Measurements from ENCODE around the gene R3HDM2.

The R3HDM2 gene

DNA sequence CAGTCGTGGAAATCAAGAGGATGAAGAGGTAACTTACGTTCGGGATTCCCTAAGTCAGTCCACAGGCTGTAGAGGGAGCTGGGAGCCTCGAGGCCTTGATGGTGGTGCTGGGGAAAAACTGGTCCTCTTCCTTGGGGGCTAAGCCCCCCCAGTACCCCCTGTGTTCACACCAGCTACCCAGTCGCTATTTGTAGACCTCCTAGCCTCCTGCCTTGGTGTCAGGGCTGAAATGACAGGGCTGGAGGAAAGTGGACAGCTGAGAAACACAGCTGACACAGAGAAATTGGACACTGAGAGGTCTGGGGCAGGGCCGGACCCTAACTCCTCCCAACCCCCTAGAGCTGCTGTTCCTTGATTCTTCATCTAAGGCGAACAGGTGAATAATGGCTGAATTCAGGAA lies 179.9 kb downstream of the R3HDM2 start, which contains the start of gene STAC3:
Gene STAC3, minus strand, starts transcription at position 232 of the 400 bp plus-strand sequence. CDS start 1,551 bp downstream, outside the sequence.
- no peak within 1 kb of the TSS for H3K4me3 ChIP-seq
- peaks cover 9% of the 10 kb centered on the region; the same call in 1 of the 2 replicates for H3K36me3 ChIP-seq (replicated peaks)
- no peaks in the 10 kb centered on the region for H3K9me3 ChIP-seq
- in situ Hi-C loops (cut with MboI; ENCODE audit: low sequenced_read_pairs) = no loop called here
- no peak for DNase-seq (ENCODE audit: low spot score in 2 of 2)
- no peaks in the 10 kb centered on the region for H3K27me3 ChIP-seq (ENCODE audit: low read depth)
- H3K4me1 ChIP-seq = no peaks in the 10 kb centered on the region

- H3K4me1 ChIP-seq = no peaks in the 10 kb centered on the region
- peaks cover 5% of the 10 kb centered on the region; the same call in 1 of the 2 replicates for H3K36me3 ChIP-seq (replicated peaks)
- H3K9me3 ChIP-seq = no peaks in the 10 kb centered on the region
- in situ Hi-C loops (cut with MboI; ENCODE audit: low sequenced_read_pairs) = no loop called here
- H3K4me3 ChIP-seq = no peak overlapping the region
- no peaks in the 10 kb centered on the region for H3K27me3 ChIP-seq (ENCODE audit: low read depth)
- no peak for DNase-seq (ENCODE audit: low spot score in 2 of 2)
Observed at GRCh38 chr12:57250541-57250940, 180.3 kb downstream of the R3HDM2 start.

DNA sequence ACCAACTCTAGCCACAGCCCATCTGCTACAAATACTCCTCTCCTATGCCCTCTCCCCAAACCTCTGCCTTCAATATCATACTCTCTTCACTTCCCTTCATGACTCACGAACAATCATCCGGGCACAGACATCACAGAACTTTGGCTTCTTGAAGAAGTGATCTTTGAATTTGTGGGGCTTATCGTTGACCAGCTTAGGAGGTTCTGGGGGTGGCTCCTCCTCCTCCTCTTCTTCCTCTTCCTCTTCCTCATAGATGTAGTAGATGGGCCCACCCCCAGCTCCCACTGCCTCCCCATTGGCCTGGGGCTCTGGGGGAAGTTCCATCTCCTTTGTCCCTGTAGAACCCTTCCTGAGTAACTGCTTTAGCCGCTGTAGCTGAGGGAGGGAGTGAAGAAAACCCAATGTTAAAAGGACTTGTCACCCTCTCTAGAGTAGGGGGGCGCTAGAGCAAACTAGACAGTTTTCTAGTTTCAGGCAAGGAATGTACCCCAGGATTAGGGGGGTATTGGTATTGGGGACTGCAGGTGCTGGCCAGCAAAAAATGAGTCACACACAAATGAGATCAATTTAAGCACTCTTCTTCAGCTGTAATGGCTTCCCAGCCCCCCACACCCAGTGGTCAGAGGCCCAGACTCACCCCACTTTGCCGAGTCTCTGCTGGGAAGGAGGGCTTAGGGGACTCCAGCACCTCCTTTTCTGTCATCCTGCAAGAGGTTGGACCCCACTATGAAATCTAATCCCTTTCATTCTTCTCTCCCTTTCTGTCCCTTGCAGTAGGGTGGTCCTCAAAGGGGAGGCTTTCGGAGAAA lies 181.7 kb downstream of the R3HDM2 start:
- DNase-seq (ENCODE audit: low spot score in 2 of 2) = no peak
- H3K4me3 ChIP-seq = no peak overlapping the region
- in situ Hi-C loops (cut with MboI; ENCODE audit: low sequenced_read_pairs) = no loop called here
- H3K36me3 ChIP-seq (replicated peaks) = no peaks in the 10 kb centered on the region
- H3K9me3 ChIP-seq = no peaks in the 10 kb centered on the region
- H3K27me3 ChIP-seq (ENCODE audit: low read depth) = no peaks in the 10 kb centered on the region
- no peaks in the 10 kb centered on the region for H3K4me1 ChIP-seq

DNA sequence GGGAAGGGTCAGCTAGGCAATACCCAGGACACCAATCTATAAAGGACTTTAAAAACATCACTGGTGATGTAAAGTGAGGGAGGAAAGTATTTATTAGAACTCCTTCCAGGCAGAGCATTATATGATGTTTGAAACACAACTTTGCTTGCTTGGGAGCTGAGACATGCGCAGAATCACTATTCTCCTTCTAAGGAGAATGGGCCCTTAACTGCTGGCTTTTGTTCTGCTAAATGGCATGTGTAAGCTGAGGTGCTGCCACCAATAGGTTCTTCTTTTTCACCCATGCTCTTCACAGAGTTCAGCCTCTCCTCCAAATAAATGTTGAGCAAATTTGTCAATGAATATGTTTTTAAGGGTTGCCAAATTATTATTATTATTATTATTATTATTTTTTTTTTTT lies 183.8 kb downstream of the R3HDM2 start:
- Histone ChIP-seq H3K9me3 (no peaks in the 10 kb centered on the region), H3K4me3 (no peak overlapping the region), H3K36me3 (replicated peaks) (no peaks in the 10 kb centered on the region), H3K27me3 (ENCODE audit: low read depth) (no peaks in the 10 kb centered on the region), H3K4me1 (peaks cover 2% of the 10 kb centered on the region; the same call in 1 of the 2 replicates)
- in situ Hi-C loops (cut with MboI; ENCODE audit: low sequenced_read_pairs) = no loop called here
- no peak for DNase-seq (ENCODE audit: low spot score in 2 of 2)

DNA sequence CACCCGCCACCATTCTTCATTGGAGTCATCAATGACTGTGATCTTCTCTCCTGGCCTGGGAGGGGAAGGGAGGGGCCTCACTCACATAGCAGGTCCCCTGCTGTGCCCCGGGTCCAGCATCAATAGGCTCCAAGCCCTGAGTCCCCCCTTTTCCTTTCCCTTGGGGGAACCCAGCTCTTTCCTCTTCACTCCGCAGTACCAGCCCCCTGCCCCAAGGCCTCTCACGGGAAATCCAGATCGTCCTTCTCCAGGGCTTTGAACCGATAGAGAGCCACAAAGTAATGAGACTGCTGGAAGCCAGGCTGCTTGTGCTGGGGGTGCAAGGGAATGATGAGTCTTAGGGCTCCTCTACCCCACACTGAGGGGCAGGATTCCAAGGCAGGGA lies 186.5 kb downstream of the R3HDM2 start:
- no peak for DNase-seq (ENCODE audit: low spot score in 2 of 2)
- Histone ChIP-seq H3K27me3 (ENCODE audit: low read depth) (no peaks in the 10 kb centered on the region), H3K4me1 (peaks cover 15% of the 10 kb centered on the region), H3K4me3 (no peak overlapping the region), H3K36me3 (replicated peaks) (no peaks in the 10 kb centered on the region), H3K9me3 (no peaks in the 10 kb centered on the region)
- in situ Hi-C loops (cut with MboI; ENCODE audit: low sequenced_read_pairs) = no loop called here

DNA sequence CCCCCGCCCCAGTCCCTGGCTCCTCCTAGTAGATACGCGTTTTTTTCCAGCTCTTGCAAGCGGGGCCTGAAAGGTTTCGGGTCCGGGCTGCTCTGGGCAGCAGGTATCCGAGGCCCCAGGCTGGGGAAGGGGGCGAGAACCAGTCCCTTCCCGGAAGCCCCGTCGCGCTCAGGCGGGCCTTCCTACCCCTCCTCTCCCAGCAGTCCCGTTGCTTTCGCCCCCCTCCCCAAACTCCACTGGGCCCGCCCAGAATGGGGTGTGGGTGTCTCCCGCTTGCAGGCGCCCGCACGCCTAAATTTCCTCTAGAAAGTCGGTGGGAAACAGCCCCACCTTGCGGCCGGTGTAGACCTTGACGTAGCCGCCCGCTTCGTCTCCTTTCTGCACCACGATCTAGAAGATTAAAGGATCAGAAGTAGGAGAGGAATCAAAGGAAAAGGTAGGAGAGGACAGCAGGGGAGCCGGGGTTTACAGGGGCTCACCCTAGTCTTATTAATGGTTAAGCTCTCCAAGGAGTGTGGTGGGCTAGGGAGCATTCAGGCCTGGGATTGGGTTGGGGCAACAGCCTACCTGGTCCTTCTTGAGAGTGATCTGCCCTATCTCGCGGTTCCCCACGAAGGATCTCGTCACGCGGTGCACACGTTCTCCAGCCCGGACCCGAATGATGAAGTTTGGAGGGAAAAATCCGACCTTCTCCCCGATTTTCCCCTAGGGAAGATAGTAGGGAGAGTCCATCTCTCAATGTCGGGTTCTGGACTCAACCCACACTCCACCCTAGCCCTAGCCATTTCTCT lies 187.1 kb downstream of the R3HDM2 start:
- no peaks in the 10 kb centered on the region for H3K27me3 ChIP-seq (ENCODE audit: low read depth)
- H3K36me3 ChIP-seq (replicated peaks) = no peaks in the 10 kb centered on the region
- peak; percentile 74 to 92 for DNase-seq (ENCODE audit: low spot score in 2 of 2)
- in situ Hi-C loops (cut with MboI; ENCODE audit: low sequenced_read_pairs) = no loop called here
- H3K4me3 ChIP-seq = peak overlapping the region; percentile 36
- peaks cover 17% of the 10 kb centered on the region for H3K4me1 ChIP-seq
- H3K9me3 ChIP-seq = no peaks in the 10 kb centered on the region

DNA sequence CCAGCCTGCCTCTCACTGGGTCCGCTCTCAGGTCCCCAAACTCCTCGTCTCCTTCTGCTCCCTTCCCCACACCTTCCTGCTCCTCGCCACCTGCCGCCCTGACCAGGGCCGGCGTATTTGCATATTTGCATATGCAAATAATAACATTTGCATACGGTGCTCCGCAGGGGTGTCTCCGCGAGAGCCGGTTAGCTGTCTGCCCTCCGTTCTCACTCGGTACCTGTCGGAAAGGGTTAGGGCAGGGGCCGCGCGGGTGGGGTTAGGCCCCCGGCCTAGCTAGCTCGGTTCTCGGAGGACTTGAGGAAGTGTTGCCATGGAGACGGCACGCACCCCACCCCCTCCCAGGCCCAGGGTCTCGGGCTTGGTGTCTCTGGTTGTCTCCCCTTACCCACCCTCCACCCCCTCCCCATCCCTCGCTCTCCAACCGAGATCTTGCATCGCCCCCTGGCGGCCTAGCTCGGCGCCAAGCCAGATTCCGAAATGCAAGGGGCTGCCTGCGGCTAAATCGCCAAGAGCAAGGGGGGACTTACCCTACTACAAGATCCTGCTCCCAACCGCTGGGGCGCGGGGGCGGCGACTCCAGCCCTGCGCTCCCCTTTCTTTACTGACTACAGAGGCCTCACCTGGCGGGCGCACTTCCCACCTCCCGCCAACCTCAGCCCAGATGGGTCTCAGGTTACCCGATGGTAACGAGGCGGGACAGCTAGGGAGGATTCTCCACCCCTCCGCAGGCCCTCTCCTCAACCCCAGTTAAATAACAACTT lies 188.0 kb downstream of the R3HDM2 start:
- Histone ChIP-seq H3K4me1 (peaks cover 22% of the 10 kb centered on the region), H3K27me3 (ENCODE audit: low read depth) (no peaks in the 10 kb centered on the region), H3K36me3 (replicated peaks) (no peaks in the 10 kb centered on the region), H3K4me3 (peak overlapping the region; percentile 36), H3K9me3 (no peaks in the 10 kb centered on the region)
- DNase-seq (ENCODE audit: low spot score in 2 of 2) = peak; percentile 34 to 90
- in situ Hi-C loops (cut with MboI; ENCODE audit: low sequenced_read_pairs) = no loop called here

DNA sequence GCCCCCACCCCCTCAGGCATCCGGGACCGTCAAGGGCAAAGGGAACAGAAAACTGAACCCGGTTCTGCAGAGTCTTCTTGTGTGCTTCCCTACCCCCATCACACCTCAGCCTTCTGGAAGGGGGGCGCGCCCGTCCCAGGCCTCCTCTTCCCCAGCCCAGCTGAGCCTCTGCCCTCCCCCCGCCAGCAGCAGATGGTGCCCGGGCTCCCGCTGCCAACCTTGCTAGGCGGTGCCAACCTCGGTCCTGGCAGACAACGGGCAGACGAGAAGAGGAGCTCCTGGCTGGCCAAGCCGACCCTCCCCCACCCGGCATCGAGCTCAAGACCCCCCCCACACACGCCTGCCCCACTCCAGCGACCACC lies 188.5 kb downstream of the R3HDM2 start:
- Histone ChIP-seq H3K9me3 (no peaks in the 10 kb centered on the region), H3K4me3 (no peak overlapping the region), H3K36me3 (replicated peaks) (no peaks in the 10 kb centered on the region), H3K27me3 (ENCODE audit: low read depth) (no peaks in the 10 kb centered on the region), H3K4me1 (peaks cover 22% of the 10 kb centered on the region)
- in situ Hi-C loops (cut with MboI; ENCODE audit: low sequenced_read_pairs) = no loop called here
- DNase-seq (ENCODE audit: low spot score in 2 of 2) = no peak

GRCh38 chr12:57241402-57242310 lies 189.2 kb downstream of the R3HDM2 start:
- Histone ChIP-seq H3K4me1 (peaks cover 22% of the 10 kb centered on the region), H3K27me3 (ENCODE audit: low read depth) (no peaks in the 10 kb centered on the region), H3K36me3 (replicated peaks) (no peaks in the 10 kb centered on the region), H3K4me3 (peak overlapping the region; percentile 54), H3K9me3 (no peaks in the 10 kb centered on the region)
- in situ Hi-C loops (cut with MboI; ENCODE audit: low sequenced_read_pairs) = no loop called here
- no peak for DNase-seq (ENCODE audit: low spot score in 2 of 2)

GRCh38 chr12:57240926-57241401 lies 189.9 kb downstream of the R3HDM2 start:
- in situ Hi-C loops (cut with MboI; ENCODE audit: low sequenced_read_pairs) = no loop called here
- peaks cover 22% of the 10 kb centered on the region for H3K4me1 ChIP-seq
- no peaks in the 10 kb centered on the region for H3K9me3 ChIP-seq
- DNase-seq (ENCODE audit: low spot score in 2 of 2) = peak in 1 of 2 experiments; percentile 66
- peak overlapping the region; percentile 54 for H3K4me3 ChIP-seq
- H3K36me3 ChIP-seq (replicated peaks) = no peaks in the 10 kb centered on the region
- H3K27me3 ChIP-seq (ENCODE audit: low read depth) = no peaks in the 10 kb centered on the region

GRCh38 chr12:57240066-57240921 lies 190.5 kb downstream of the R3HDM2 start:
- Histone ChIP-seq H3K4me1 (peaks cover 22% of the 10 kb centered on the region), H3K4me3 (peak overlapping the region; percentile 54), H3K36me3 (replicated peaks) (peaks cover 5% of the 10 kb centered on the region), H3K27me3 (ENCODE audit: low read depth) (no peaks in the 10 kb centered on the region), H3K9me3 (no peaks in the 10 kb centered on the region)
- in situ Hi-C loops (cut with MboI; ENCODE audit: low sequenced_read_pairs) = no loop called here
- peak; percentile 56 to 75 for DNase-seq (ENCODE audit: low spot score in 2 of 2)

DNA sequence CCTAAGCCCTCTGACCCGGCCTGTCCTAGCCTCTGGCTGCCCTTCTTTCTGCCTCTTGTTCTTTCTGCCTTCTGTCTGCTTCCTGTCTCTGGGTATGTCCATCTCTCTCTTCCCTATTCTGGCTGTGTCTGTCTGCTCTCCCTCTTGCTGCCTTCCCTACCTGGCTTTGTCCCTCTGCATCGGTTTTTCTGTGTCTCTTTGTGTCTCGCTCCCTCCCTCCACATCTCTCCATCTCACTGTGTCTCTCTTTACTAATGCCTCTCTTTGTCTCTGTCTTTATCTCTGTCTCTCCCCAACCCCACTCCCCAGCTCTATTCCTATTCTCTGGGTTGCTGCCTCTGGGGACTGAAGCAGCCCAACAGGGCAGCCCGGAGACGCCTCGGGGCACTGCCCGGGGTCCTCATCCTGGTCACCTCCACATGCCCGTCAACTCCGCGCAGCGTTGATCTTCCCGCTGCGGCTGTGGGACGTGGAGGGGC lies 191.2 kb downstream of the R3HDM2 start:
- DNase-seq (ENCODE audit: low spot score in 2 of 2) = no peak
- Histone ChIP-seq H3K4me1 (peaks cover 22% of the 10 kb centered on the region), H3K27me3 (ENCODE audit: low read depth) (no peaks in the 10 kb centered on the region), H3K36me3 (replicated peaks) (peaks cover 11% of the 10 kb centered on the region), H3K9me3 (no peaks in the 10 kb centered on the region), H3K4me3 (peak overlapping the region; percentile 54)
- in situ Hi-C loops (cut with MboI; ENCODE audit: low sequenced_read_pairs) = no loop called here

Data from HAP-1 (cell line).